ENCODE measurements around the gene SFMBT2. TPM values are rescaled to one million over a fixed set of nuclear protein-coding genes. Genes with fewer than 3 reads are reported as not detected.

SFMBT2 gene
- total RNA-seq, 1 experiment from 2014 or later: 1.3 TPM

DNA sequence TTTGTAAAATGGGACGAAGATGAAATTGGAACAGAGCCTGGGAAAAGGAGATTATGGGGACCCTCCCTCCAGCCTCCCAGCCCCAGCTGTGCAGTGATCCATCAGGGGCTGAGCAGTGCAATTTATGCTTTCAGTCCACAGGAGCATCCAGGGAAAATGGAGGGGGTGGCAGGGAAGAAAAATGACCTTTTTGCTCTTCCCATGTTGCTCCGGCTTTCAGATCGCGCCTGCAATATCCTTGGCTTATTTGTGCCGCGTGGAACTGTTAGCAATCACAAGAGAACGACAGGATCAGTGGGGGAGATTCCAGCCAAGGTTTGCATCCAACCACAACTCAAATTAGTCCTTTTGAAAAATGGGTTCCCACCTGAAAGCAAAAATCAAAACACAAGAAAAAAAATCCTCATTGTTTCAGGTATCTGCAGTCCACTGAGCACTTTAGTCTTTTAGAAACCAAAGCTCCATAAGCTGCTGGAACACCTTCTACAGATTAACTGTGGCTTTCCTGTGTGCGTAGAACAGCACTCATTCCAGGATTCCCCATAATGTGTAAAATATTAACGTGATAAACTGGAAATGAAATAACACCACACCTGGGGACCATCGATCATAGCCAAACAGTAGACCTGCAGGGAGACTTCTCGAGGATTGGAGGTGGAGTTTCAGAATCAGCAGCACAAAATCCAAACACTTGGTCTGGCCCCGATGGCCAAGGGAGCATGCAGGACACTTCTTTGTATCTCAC is 30.7 kb upstream of the SFMBT2 start:
- no TSS peak for BruUV-seq (replicated peaks)
- TF ChIP-seq SIN3A (IDR thresholded peaks at IDR 0.05; ENCODE audit: borderline replicate concordance, insufficient read depth, low read depth, low read length) (no peak), TCF7L2 (IDR thresholded peaks at IDR 0.05; ENCODE audit: low read depth, low read length) (no peak)
- TF ChIP-seq, protein P1, sequence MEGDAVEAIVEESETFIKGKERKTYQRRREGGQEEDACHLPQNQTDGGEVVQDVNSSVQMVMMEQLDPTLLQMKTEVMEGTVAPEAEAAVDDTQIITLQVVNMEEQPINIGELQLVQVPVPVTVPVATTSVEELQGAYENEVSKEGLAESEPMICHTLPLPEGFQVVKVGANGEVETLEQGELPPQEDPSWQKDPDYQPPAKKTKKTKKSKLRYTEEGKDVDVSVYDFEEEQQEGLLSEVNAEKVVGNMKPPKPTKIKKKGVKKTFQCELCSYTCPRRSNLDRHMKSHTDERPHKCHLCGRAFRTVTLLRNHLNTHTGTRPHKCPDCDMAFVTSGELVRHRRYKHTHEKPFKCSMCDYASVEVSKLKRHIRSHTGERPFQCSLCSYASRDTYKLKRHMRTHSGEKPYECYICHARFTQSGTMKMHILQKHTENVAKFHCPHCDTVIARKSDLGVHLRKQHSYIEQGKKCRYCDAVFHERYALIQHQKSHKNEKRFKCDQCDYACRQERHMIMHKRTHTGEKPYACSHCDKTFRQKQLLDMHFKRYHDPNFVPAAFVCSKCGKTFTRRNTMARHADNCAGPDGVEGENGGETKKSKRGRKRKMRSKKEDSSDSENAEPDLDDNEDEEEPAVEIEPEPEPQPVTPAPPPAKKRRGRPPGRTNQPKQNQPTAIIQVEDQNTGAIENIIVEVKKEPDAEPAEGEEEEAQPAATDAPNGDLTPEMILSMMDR (IDR thresholded peaks at IDR 0.05): no peak
- TF ChIP-seq, protein P2, sequence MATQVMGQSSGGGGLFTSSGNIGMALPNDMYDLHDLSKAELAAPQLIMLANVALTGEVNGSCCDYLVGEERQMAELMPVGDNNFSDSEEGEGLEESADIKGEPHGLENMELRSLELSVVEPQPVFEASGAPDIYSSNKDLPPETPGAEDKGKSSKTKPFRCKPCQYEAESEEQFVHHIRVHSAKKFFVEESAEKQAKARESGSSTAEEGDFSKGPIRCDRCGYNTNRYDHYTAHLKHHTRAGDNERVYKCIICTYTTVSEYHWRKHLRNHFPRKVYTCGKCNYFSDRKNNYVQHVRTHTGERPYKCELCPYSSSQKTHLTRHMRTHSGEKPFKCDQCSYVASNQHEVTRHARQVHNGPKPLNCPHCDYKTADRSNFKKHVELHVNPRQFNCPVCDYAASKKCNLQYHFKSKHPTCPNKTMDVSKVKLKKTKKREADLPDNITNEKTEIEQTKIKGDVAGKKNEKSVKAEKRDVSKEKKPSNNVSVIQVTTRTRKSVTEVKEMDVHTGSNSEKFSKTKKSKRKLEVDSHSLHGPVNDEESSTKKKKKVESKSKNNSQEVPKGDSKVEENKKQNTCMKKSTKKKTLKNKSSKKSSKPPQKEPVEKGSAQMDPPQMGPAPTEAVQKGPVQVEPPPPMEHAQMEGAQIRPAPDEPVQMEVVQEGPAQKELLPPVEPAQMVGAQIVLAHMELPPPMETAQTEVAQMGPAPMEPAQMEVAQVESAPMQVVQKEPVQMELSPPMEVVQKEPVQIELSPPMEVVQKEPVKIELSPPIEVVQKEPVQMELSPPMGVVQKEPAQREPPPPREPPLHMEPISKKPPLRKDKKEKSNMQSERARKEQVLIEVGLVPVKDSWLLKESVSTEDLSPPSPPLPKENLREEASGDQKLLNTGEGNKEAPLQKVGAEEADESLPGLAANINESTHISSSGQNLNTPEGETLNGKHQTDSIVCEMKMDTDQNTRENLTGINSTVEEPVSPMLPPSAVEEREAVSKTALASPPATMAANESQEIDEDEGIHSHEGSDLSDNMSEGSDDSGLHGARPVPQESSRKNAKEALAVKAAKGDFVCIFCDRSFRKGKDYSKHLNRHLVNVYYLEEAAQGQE (IDR thresholded peaks at IDR 0.05; ENCODE audit: insufficient read depth in 1 of 2, low read depth in 2 of 2, low read length in 1 of 2): no peak
- in situ Hi-C loops (cut with HindIII; ENCODE audit: low pct_unique_long_range_greater_than_20kb, low sequenced_read_pairs): no loop called here
- intact Hi-C loops (cut with micrococcal nuclease; ENCODE audit: unreplicated experiment): no loop called here
- Histone ChIP-seq H3K36me3 (ENCODE audit: control insufficient read depth, insufficient read depth, low read length) (no peaks in the 10 kb centered on the region), H3K27ac (ENCODE audit: low read length) (no peak overlapping the region), H3K27me3 (ENCODE audit: control insufficient read depth, insufficient read depth, low read length) (no peaks in the 10 kb centered on the region), H3K9me3 (ENCODE audit: control insufficient read depth, insufficient read depth, low read depth, low read length) (no peaks in the 10 kb centered on the region), H3K4me3 (ENCODE audit: low read depth in 2 of 2, low read length in 2 of 2) (no peak overlapping the region), H3K4me1 (ENCODE audit: control insufficient read depth, insufficient read depth, low read length) (no peaks in the 10 kb centered on the region)
- CTCF ChIA-PET: no interaction called here
- no peak for ATAC-seq
- no peak for DNase-seq (ENCODE audit: low read depth, low spot score)
- POLR2A ChIA-PET: no interaction called here

DNA sequence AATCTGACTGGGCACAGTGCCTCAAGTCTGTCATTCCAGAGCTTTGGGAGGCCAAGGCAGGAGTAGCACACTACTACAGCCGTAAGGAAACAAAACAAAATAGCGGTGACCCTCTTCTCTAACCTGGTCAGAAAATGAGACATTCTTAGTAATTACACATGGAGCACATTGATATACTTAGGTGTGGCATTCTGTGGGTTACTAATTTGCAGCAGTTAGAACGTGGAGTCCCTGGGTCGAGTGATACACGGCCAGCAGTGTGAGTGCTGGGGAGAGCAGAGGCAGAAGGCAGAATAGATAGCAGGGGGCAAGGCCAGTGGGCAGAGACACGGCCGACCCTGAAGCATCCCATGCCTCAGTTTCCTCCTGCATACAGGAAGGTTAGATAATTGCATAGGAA is 28.9 kb upstream of the SFMBT2 start:
- ATAC-seq (no peak), DNase-seq (ENCODE audit: low read depth, low spot score) (no peak)
- H3K4me1 ChIP-seq (ENCODE audit: control insufficient read depth, insufficient read depth, low read length): no peaks in the 10 kb centered on the region
- H3K4me3 ChIP-seq (ENCODE audit: low read depth in 2 of 2, low read length in 2 of 2): no peak overlapping the region
- CTCF ChIA-PET: no interaction called here
- POLR2A ChIA-PET: no interaction called here
- H3K9me3 ChIP-seq (ENCODE audit: control insufficient read depth, insufficient read depth, low read depth, low read length): no peaks in the 10 kb centered on the region
- in situ Hi-C loops (cut with HindIII; ENCODE audit: low pct_unique_long_range_greater_than_20kb, low sequenced_read_pairs) (no loop called here), intact Hi-C loops (cut with micrococcal nuclease; ENCODE audit: unreplicated experiment) (no loop called here)
- no peaks in the 10 kb centered on the region for H3K36me3 ChIP-seq (ENCODE audit: control insufficient read depth, insufficient read depth, low read length)
- no peaks in the 10 kb centered on the region for H3K27me3 ChIP-seq (ENCODE audit: control insufficient read depth, insufficient read depth, low read length)
- TF ChIP-seq SIN3A (IDR thresholded peaks at IDR 0.05; ENCODE audit: borderline replicate concordance, insufficient read depth, low read depth, low read length): no peak
- TF ChIP-seq, protein P2 (IDR thresholded peaks at IDR 0.05; ENCODE audit: insufficient read depth in 1 of 2, low read depth in 2 of 2, low read length in 1 of 2): no peak
- TF ChIP-seq TCF7L2 (IDR thresholded peaks at IDR 0.05; ENCODE audit: low read depth, low read length): no peak
- TF ChIP-seq POLR2AphosphoS5 (IDR thresholded peaks at IDR 0.05; ENCODE audit: low read depth, low read length): no peak
- TF ChIP-seq, protein P1 (IDR thresholded peaks at IDR 0.05): no peak
- H3K27ac ChIP-seq (ENCODE audit: low read length): no peak overlapping the region
- no TSS peak for BruUV-seq (replicated peaks)

Measured in Panc1 (cell line).